DND-41 (cell line): ENCODE data around the gene XYLT1.

ENCODE experiments used
- ATAC-seq: fragments of 200-7000 bp; cut with Tn5 transposase; 3 replicates; pipeline ENCODE4 v1.9.1; 2021; ENCODE audit warnings: low read depth; ENCODE audit not compliant: insufficient read depth
- DNase-seq: peaks from one replicate; pipeline ENCODE4 v3.0.0-alpha.2; 2020
- H2AFZ ChIP-seq: 2 replicates; pipeline ENCODE4 v1.6.0; 2012; ENCODE audit warnings: low read depth, low read length
- H3K27ac ChIP-seq: 2 replicates; pipeline ENCODE4 v1.5.1; 2012; ENCODE audit warnings: low read length, inconsistent platforms
- H3K27me3 ChIP-seq: fragments of 200-600 bp; sonication (generic); 2 replicates; pipeline ENCODE4 v1.6.0; 2012; ENCODE audit warnings: low read length, mild to moderate bottlenecking, inconsistent platforms; ENCODE audit not compliant: insufficient read depth, poor library complexity
- H3K36me3 ChIP-seq: 2 replicates; pipeline ENCODE4 v1.5.1; 2012; ENCODE audit warnings: low read length, inconsistent platforms; ENCODE audit not compliant: insufficient read depth
- H3K4me1 ChIP-seq: 2 replicates; pipeline ENCODE4 v1.5.1; 2012; ENCODE audit warnings: mild to moderate bottlenecking, low read length; ENCODE audit not compliant: insufficient read depth
- H3K4me2 ChIP-seq: 2 replicates; pipeline ENCODE4 v1.6.0; 2012; ENCODE audit warnings: mild to moderate bottlenecking, moderate library complexity, low read length, inconsistent platforms; ENCODE audit not compliant: insufficient read depth
- H3K4me3 ChIP-seq, 2 experiments: fragments of 200-600 bp in 1 of 2; shearing (Covaris generic) in 1 of 2; 2 replicates each; pipeline ENCODE4 v1.5.1; 2012 to 2016; ENCODE audit warnings: inconsistent platforms in 2 of 2, low read length in 2 of 2, mild to moderate bottlenecking in 2 of 2, low read depth in 1 of 2, moderate library complexity in 1 of 2
- H3K79me2 ChIP-seq: 2 replicates; pipeline ENCODE4 v1.6.0; 2012; ENCODE audit warnings: low read length, inconsistent platforms; ENCODE audit not compliant: insufficient read depth
- H3K9ac ChIP-seq: 2 replicates; pipeline ENCODE4 v1.6.0; 2012; ENCODE audit warnings: low read depth, mild to moderate bottlenecking, inconsistent platforms, low read length, moderate library complexity
- H3K9me3 ChIP-seq: 2 replicates; pipeline ENCODE4 v1.5.1; 2012; ENCODE audit warnings: low read length, moderate library complexity, mild to moderate bottlenecking, inconsistent platforms; ENCODE audit not compliant: insufficient read depth, severe bottlenecking
- H4K20me1 ChIP-seq: 2 replicates; pipeline ENCODE4 v1.6.0; 2012; ENCODE audit warnings: low read length; ENCODE audit not compliant: insufficient read depth
- CTCF ChIP-seq: IDR thresholded peaks from 2 replicates; pipeline ENCODE4 v1.5.1; 2012; ENCODE audit warnings: borderline replicate concordance, low read length, moderate library complexity, mild to moderate bottlenecking; ENCODE audit not compliant: poor library complexity, severe bottlenecking; ENCODE audit errors: extremely low read depth
- EZH2 ChIP-seq: IDR thresholded peaks from 3 replicates; pipeline ENCODE4 v1.6.1; 2012; ENCODE audit warnings: borderline replicate concordance, low read depth, mild to moderate bottlenecking, moderate library complexity, low read length, inconsistent platforms; ENCODE audit not compliant: severe bottlenecking

Gene XYLT1

GRCh38 chr16:17098685-17099084 lies 372.1 kb downstream of the XYLT1 start:
- no peak overlapping the region for H3K9ac ChIP-seq
- DNase-seq (no peak), ATAC-seq (no peak)
- H4K20me1 ChIP-seq: no peaks in the 10 kb centered on the region
- H3K4me3 ChIP-seq: no peak overlapping the region
- no peaks in the 10 kb centered on the region for H3K9me3 ChIP-seq
- TF ChIP-seq EZH2: no peak
- no peak for TF ChIP-seq CTCF
- no peaks in the 10 kb centered on the region for H3K79me2 ChIP-seq
- no peak overlapping the region for H3K27ac ChIP-seq
- no peaks in the 10 kb centered on the region for H3K36me3 ChIP-seq
- H3K27me3 ChIP-seq: no peaks in the 10 kb centered on the region
- no peaks in the 10 kb centered on the region for H3K4me1 ChIP-seq
- no peak overlapping the region for H3K4me2 ChIP-seq
- no peak overlapping the region for H2AFZ ChIP-seq

- no peaks in the 10 kb centered on the region for H3K79me2 ChIP-seq
- no peak overlapping the region for H3K4me3 ChIP-seq
- no peaks in the 10 kb centered on the region for H3K4me1 ChIP-seq
- no peak overlapping the region for H2AFZ ChIP-seq
- no peaks in the 10 kb centered on the region for H3K36me3 ChIP-seq
- DNase-seq (no peak), ATAC-seq (no peak)
- H3K9me3 ChIP-seq: no peaks in the 10 kb centered on the region
- H3K27me3 ChIP-seq: no peaks in the 10 kb centered on the region
- no peaks in the 10 kb centered on the region for H4K20me1 ChIP-seq
- no peak overlapping the region for H3K4me2 ChIP-seq
- H3K9ac ChIP-seq: no peak overlapping the region
- no peak overlapping the region for H3K27ac ChIP-seq
- TF ChIP-seq EZH2 (no peak), CTCF (no peak)
Measured at GRCh38 chr16:17084130-17084529, 386.6 kb downstream of the XYLT1 start.

- Histone ChIP-seq H3K9ac (no peak overlapping the region), H4K20me1 (no peaks in the 10 kb centered on the region), H3K4me1 (no peaks in the 10 kb centered on the region), H3K79me2 (no peaks in the 10 kb centered on the region), H2AFZ (no peak overlapping the region), H3K27me3 (no peaks in the 10 kb centered on the region), H3K9me3 (no peaks in the 10 kb centered on the region), H3K4me2 (no peak overlapping the region), H3K4me3 (no peak overlapping the region), H3K27ac (no peak overlapping the region), H3K36me3 (no peaks in the 10 kb centered on the region)
- DNase-seq: no peak
- ATAC-seq: no peak
- TF ChIP-seq EZH2 (no peak), CTCF (no peak)
Measured at GRCh38 chr16:17083628-17084027, 387.1 kb downstream of the XYLT1 start.
